Stimulated activated CD4-positive, alpha-beta T cell treated with anti-CD3 and anti-CD28 coated beads, Interleukin-1b, Interleukin-23, amount 100 ng/mL, for 1 hour (primary cell): ENCODE data around the gene ESR2.
"Not testable (repeated sequence)": the region's sequence is repeated elsewhere in the genome, so short reads cannot be mapped to it uniquely, and the experiment has no call there.

Experiments
- DNase-seq, 2 donors: peaks; one replicate each; pipeline ENCODE4 v3.0.0-alpha.2; 2020; ENCODE audit warnings: low read depth in 2 of 2

Gene ESR2

GRCh38 chr14:64089920-64090319 lies 204.3 kb downstream of the ESR2 start:
- DNase-seq, result no peak

- DNase-seq, result no peak
Measured at GRCh38 chr14:64088647-64088964, 205.6 kb downstream of the ESR2 start.

- DNase-seq, result no peak
Measured at GRCh38 chr14:64082837-64083236, 211.3 kb downstream of the ESR2 start.

- DNase-seq, result no peak
Measured at GRCh38 chr14:64081174-64081746, 212.9 kb downstream of the ESR2 start.

GRCh38 chr14:64080452-64080851 lies 213.7 kb downstream of the ESR2 start:
- no peak for DNase-seq

GRCh38 chr14:64075613-64076005 lies 218.6 kb downstream of the ESR2 start:
- no peak for DNase-seq

GRCh38 chr14:64074961-64075612 lies 219.1 kb downstream of the ESR2 start:
- DNase-seq, result no peak

- no peak for DNase-seq
Measured at GRCh38 chr14:64069634-64070359, 224.4 kb downstream of the ESR2 start.

GRCh38 chr14:64064447-64064846 lies 229.7 kb downstream of the ESR2 start:
- DNase-seq, result no peak

- no peak for DNase-seq
Measured at GRCh38 chr14:64062381-64063115, 231.6 kb downstream of the ESR2 start.

GRCh38 chr14:64061706-64062105 lies 232.5 kb downstream of the ESR2 start:
- DNase-seq, result no peak

GRCh38 chr14:64061115-64061514 lies 233.1 kb downstream of the ESR2 start:
- no peak for DNase-seq

GRCh38 chr14:64060648-64061096 lies 233.5 kb downstream of the ESR2 start:
- DNase-seq, result no peak

GRCh38 chr14:64060199-64060545 lies 234.0 kb downstream of the ESR2 start:
- no peak for DNase-seq

- no peak for DNase-seq
Measured at GRCh38 chr14:64059454-64060198, 234.5 kb downstream of the ESR2 start.

- no peak for DNase-seq
Measured at GRCh38 chr14:64053694-64054669, 240.2 kb downstream of the ESR2 start.

- DNase-seq, result no peak
Measured at GRCh38 chr14:64049616-64050381, 244.4 kb downstream of the ESR2 start.

GRCh38 chr14:64045091-64045490 lies 249.1 kb downstream of the ESR2 start:
- DNase-seq, result no peak

- not testable (repeated sequence) for DNase-seq
Measured at GRCh38 chr14:64043296-64043695, 250.9 kb downstream of the ESR2 start.

- no peak for DNase-seq
Measured at GRCh38 chr14:64040044-64040443, 254.1 kb downstream of the ESR2 start.
